Neural crest cell (in vitro differentiated cells): ENCODE measurements around the gene LMCD1. TPM values are rescaled to one million over a fixed set of nuclear protein-coding genes. Genes with fewer than 3 reads are reported as not detected.

ENCODE experiments used
- DNase-seq: peaks from one replicate; pipeline ENCODE4 v3.0.0; 2021; ENCODE audit warnings: low read depth, mixed read lengths, low spot score
- H3K27ac Mint-ChIP-seq: one replicate; pipeline ENCODE4 v1.8.0; 2021; ENCODE audit warnings: mild to moderate bottlenecking, mixed read lengths; ENCODE audit not compliant: unreplicated experiment
- H3K27me3 Mint-ChIP-seq: 2 replicates; pipeline ENCODE4 v1.8.0; 2021; ENCODE audit warnings: low read depth, mild to moderate bottlenecking, mixed read lengths
- H3K36me3 Mint-ChIP-seq: 2 replicates; pipeline ENCODE4 v1.8.0; 2021; ENCODE audit warnings: low read depth, mild to moderate bottlenecking, mixed read lengths
- H3K4me1 Mint-ChIP-seq: 2 replicates; pipeline ENCODE4 v1.8.0; 2021; ENCODE audit warnings: mixed read lengths
- H3K4me3 Mint-ChIP-seq: one replicate; pipeline ENCODE4 v1.8.0; 2021; ENCODE audit warnings: mild to moderate bottlenecking, mixed read lengths
- H3K9me3 Mint-ChIP-seq: 2 replicates; pipeline ENCODE4 v1.8.0; 2021; ENCODE audit warnings: mixed read lengths
- total RNA-seq: library from RNA; stranded (reverse); gene quantifications from 2 replicates; pipeline ENCODE4 v1.2.1, GENCODE V29; 2021
- TF ChIP-seq, protein P1 (sequence below): fragments of 200-600 bp; sonication (generic); conservative IDR thresholded peaks from 2 replicates; pipeline ENCODE4 v1.5.0; 2021; ENCODE audit warnings: antibody characterized with exemption, mild to moderate bottlenecking

The LMCD1 gene
- total RNA-seq, 1 donor from 2014 or later = 28.4 TPM

DNA sequence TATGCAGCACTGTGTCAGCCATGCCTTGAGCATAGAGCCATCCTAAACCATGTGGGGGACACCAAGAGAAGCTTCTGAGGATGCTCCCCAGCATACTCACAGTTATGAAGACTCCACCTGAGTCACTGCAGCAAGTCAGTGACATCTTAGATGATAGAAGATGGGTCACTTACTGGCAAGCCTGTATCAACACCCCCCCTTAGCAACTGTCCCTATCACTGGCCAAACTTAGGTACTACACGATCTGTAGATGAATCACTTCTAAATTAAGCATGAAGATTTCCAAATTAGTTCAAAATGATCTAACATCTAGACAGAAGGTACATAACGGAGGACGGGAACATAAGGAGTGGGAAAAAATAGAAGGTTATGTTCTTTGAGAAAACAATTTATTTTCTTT lies 13.2 kb upstream of the LMCD1 start:
- Mint-ChIP-seq H3K9me3 (peaks cover 7% of the 10 kb centered on the region), H3K27me3 (no peaks in the 10 kb centered on the region), H3K27ac (no peak overlapping the region), H3K4me1 (peaks cover 32% of the 10 kb centered on the region), H3K4me3 (no peak overlapping the region), H3K36me3 (peaks cover 21% of the 10 kb centered on the region)
- TF ChIP-seq, protein P1, sequence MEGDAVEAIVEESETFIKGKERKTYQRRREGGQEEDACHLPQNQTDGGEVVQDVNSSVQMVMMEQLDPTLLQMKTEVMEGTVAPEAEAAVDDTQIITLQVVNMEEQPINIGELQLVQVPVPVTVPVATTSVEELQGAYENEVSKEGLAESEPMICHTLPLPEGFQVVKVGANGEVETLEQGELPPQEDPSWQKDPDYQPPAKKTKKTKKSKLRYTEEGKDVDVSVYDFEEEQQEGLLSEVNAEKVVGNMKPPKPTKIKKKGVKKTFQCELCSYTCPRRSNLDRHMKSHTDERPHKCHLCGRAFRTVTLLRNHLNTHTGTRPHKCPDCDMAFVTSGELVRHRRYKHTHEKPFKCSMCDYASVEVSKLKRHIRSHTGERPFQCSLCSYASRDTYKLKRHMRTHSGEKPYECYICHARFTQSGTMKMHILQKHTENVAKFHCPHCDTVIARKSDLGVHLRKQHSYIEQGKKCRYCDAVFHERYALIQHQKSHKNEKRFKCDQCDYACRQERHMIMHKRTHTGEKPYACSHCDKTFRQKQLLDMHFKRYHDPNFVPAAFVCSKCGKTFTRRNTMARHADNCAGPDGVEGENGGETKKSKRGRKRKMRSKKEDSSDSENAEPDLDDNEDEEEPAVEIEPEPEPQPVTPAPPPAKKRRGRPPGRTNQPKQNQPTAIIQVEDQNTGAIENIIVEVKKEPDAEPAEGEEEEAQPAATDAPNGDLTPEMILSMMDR = no peak
- DNase-seq = no peak

DNA sequence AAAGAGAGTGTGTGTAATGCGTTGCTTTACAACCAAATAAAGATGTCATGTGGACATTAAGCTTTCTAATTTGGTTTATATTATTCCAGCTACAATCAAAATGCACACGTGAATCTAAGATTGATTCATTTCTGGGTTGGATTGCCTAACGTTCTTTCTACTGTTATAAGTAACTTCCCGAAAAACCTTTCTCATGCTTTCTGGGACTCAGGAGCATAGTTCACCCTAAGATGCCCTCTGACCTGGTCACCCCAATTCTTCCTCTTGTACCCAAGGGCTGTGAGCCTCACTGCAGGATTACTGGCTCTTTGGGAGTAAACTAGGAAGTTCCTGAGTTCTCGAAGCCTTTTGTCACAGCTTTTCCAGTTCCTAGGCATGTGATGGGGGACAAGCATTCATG lies 12.7 kb upstream of the LMCD1 start:
- TF ChIP-seq, protein P1 = no peak
- DNase-seq = no peak
- Mint-ChIP-seq H3K36me3 (peaks cover 21% of the 10 kb centered on the region), H3K9me3 (peaks cover 7% of the 10 kb centered on the region), H3K4me3 (no peak overlapping the region), H3K4me1 (peaks cover 36% of the 10 kb centered on the region), H3K27me3 (no peaks in the 10 kb centered on the region), H3K27ac (no peak overlapping the region)

DNA sequence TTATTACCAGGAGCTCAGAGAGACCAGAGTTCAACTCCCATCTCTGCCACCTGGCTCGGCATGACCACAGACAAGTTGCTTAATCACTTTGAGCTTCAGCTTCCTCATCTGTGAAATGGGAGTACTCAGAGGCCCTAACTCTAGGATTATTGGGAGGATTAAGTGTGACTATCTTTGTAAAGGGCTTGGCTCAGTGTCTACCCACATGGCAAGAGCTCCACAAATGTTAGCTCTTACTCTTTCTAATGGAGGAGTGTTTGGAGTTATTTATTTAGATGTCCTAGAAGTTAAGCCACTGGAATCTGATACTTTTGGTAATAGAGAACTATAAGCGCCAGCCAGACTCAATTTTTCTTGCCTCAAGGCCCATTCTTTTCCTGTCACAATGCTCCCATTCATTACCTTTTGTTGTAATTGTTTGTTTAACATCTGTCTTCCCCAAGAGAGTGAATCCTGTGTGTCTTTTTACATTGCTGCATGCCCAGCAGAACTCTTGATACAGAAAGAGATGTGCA lies 12.3 kb upstream of the LMCD1 start:
- TF ChIP-seq, protein P1 = no peak
- Mint-ChIP-seq H3K4me1 (peaks cover 41% of the 10 kb centered on the region), H3K27ac (peak overlapping the region; percentile 8), H3K27me3 (no peaks in the 10 kb centered on the region), H3K4me3 (no peak overlapping the region), H3K36me3 (peaks cover 20% of the 10 kb centered on the region), H3K9me3 (peaks cover 7% of the 10 kb centered on the region)
- no peak for DNase-seq

DNA sequence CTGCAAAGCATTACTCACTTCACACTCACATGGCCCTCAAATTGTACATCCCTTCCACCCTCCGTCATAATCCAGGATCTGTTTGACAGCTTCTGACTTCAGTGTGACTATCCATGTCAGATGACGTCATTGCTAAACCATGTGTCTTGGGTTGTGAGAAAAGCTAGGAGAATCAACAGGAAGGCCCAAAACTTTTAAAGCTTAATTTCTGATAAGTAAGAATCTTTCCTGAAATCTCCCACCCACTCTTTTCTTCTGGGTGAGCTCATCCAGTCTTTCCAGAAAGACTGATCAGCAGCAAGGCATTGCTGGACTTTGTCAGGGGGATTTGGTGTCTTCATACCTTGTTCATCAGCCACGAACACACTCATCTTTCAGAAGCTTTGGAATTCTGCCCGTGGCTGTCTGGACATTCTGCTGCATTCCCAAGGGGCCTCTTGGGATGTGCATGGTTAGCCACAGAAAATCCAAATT lies 11.5 kb upstream of the LMCD1 start:
- H3K9me3 Mint-ChIP-seq = peaks cover 3% of the 10 kb centered on the region
- peaks cover 42% of the 10 kb centered on the region for H3K4me1 Mint-ChIP-seq
- H3K4me3 Mint-ChIP-seq = no peak overlapping the region
- no peaks in the 10 kb centered on the region for H3K27me3 Mint-ChIP-seq
- no peak for DNase-seq
- H3K27ac Mint-ChIP-seq = peak overlapping the region; percentile 13
- peaks cover 12% of the 10 kb centered on the region for H3K36me3 Mint-ChIP-seq
- TF ChIP-seq, protein P1 = no peak

DNA sequence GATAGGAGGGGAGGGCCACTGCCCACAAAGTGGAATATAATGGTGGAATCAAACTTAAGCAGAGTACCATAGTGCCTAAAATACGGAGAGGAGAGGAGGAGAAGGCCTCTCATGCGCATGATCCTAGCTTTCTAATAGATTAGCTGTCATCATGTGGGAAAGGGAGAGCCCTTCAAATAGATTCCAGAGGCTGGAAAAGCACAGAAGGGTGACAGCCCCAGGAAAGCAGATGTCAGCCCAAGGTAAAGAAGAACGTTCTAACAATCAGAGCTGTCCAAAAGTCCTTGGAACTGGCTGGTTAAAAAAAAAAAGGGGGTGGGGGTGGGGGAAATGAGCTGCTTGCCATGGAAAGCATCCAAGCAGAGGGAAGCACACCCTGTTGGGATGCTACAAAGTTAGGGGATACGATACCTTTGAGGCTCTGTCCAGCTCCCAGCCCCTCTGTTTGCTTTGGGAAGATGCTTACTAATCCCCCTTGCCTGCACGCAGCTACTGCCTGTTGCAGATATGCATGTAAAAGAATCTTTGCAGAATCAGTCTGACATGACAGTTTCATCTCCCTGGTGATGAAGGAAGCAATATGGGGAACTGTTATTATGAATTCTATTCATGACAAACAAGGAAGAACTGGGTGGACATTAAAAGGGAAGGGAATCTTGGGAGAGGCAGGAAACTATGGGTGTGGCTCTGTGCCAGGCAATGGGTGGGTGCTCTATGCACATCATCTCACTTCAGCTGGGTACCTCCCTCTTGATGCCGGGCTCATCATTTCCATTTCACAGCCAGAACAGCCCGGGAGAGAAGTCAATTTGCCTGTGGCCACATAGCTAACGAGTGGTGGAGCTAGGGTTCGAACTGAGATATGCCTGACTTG lies 10.1 kb upstream of the LMCD1 start:
- Mint-ChIP-seq H3K36me3 (peaks cover 9% of the 10 kb centered on the region), H3K4me3 (no peak overlapping the region), H3K27me3 (no peaks in the 10 kb centered on the region), H3K27ac (no peak overlapping the region), H3K4me1 (peaks cover 42% of the 10 kb centered on the region), H3K9me3 (no peaks in the 10 kb centered on the region)
- TF ChIP-seq, protein P1 = no peak
- DNase-seq = no peak
